ENCODE data around the gene ADORA1.

ADORA1 gene

GRCh38 chr1:203176273-203177035 is 48.9 kb downstream of the ADORA1 start:
- DNase-seq (ENCODE audit: low read depth in 2 of 2), result no peak
- H3K4me3 ChIP-seq (replicated peaks in 1 of 2; ENCODE audit: low read depth in 2 of 2, low read length in 2 of 2), result no peak overlapping the region
- no peak for TF ChIP-seq CTCF (IDR thresholded peaks at IDR 0.05; ENCODE audit: low read depth, low read length)

- TF ChIP-seq CTCF (IDR thresholded peaks at IDR 0.05; ENCODE audit: low read depth, low read length), result no peak
- DNase-seq (ENCODE audit: low read depth in 2 of 2), result no peak
- H3K4me3 ChIP-seq (replicated peaks in 1 of 2; ENCODE audit: low read depth in 2 of 2, low read length in 2 of 2), result no peak overlapping the region
These were observed 49.5 kb downstream of the ADORA1 start for GRCh38 chr1:203177036-203177405.

- DNase-seq (ENCODE audit: low read depth in 2 of 2), result peak; percentile 51 to 63
- H3K4me3 ChIP-seq (replicated peaks in 1 of 2; ENCODE audit: low read depth in 2 of 2, low read length in 2 of 2), result no peak overlapping the region
- no peak for TF ChIP-seq CTCF (IDR thresholded peaks at IDR 0.05; ENCODE audit: low read depth, low read length)
These were observed 50.0 kb downstream of the ADORA1 start for GRCh38 chr1:203177470-203178039.

GRCh38 chr1:203178083-203178482 is 50.6 kb downstream of the ADORA1 start:
- no peak for TF ChIP-seq CTCF (IDR thresholded peaks at IDR 0.05; ENCODE audit: low read depth, low read length)
- DNase-seq (ENCODE audit: low read depth in 2 of 2), result peak in 1 of 2 donors; percentile 32
- H3K4me3 ChIP-seq (replicated peaks in 1 of 2; ENCODE audit: low read depth in 2 of 2, low read length in 2 of 2), result no peak overlapping the region

- H3K4me3 ChIP-seq (replicated peaks in 1 of 2; ENCODE audit: low read depth in 2 of 2, low read length in 2 of 2), result no peak overlapping the region
- no peak for DNase-seq (ENCODE audit: low read depth in 2 of 2)
- no peak for TF ChIP-seq CTCF (IDR thresholded peaks at IDR 0.05; ENCODE audit: low read depth, low read length)
These were observed 51.5 kb downstream of the ADORA1 start for GRCh38 chr1:203178821-203179666.

DNA sequence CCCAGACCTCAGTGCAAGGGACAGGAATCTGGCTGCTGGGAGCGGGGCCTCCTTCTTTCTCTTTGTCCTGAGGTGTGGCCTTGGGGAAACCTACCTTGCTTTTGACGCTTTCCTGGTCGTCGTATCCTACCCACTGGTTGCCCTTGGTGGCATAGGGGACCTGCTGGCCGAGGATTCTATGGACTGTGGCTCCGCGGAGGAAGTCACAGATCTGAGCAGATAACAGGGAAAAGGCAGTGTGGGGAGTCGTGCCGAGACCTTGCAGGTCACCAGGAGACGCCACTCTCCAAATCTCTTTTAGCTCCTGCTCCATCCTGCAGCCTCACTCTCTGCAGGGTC is 52.1 kb downstream of the ADORA1 start:
- no peak for TF ChIP-seq CTCF (IDR thresholded peaks at IDR 0.05; ENCODE audit: low read depth, low read length)

More for the DNA sequence above, 52.1 kb downstream of the ADORA1 start:
- H3K4me3 ChIP-seq (replicated peaks in 1 of 2; ENCODE audit: low read depth in 2 of 2, low read length in 2 of 2), result no peak overlapping the region
- DNase-seq (ENCODE audit: low read depth in 2 of 2), result no peak

All from cardiac fibroblast (primary cell).